GM20000 (cell line): Measurements from ENCODE around the gene GNB2.

Experiments used
- DNase-seq: peaks from one replicate; pipeline ENCODE4 v3.0.0; 2012; ENCODE audit warnings: low spot score
- TF ChIP-seq, protein P1 (sequence below): IDR thresholded peaks from 2 replicates; pipeline ENCODE4 v1.5.1; 2012; ENCODE audit warnings: mild to moderate bottlenecking, control low read depth; ENCODE audit errors: extremely low read depth, missing control alignments

GNB2 gene

DNA sequence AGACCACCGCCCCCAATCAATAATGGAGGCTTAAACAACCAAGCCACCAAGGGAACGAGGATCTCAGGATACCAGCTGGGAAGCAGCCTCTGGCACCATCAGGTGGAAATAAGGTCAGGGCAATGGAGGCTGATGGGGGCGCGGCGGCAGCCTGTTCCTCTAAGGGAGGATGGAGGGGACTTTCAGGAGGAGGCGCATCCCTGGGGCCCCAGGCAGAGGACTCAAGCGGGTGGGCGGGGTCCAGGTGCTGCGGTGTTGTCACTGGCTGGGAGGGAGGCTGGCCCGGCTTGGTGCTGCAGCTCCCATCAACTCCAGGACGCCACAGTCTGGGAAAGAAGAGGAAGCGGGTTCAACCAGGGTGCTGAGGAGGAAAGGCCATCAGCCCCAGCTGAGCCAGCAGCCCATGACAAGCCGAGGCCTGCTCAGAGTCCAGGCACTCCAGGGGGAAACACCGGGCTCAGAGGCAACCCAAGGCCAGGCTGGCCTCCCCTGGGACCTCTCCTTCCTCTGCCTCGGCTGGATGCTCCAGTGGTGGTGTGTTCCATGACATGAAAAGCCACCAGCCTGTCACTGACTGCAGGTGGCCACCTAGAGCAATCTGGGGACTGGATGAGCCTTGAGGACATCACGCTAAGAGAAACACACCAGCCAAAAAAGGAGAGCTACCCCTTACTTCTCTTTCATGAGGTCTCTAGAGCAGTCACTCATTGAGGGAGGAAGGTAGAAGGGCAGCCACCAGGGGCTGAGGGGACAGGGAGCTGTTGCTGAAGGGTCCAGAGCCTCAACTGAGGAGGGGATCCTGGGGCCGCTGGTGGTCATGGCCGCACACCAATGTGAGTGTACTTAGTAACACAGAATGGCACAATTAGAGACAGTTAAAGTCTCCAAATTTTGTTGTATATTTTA is 15.9 kb downstream of the GNB2 start:
- DNase-seq, result peak; percentile 32
- TF ChIP-seq, protein P1, sequence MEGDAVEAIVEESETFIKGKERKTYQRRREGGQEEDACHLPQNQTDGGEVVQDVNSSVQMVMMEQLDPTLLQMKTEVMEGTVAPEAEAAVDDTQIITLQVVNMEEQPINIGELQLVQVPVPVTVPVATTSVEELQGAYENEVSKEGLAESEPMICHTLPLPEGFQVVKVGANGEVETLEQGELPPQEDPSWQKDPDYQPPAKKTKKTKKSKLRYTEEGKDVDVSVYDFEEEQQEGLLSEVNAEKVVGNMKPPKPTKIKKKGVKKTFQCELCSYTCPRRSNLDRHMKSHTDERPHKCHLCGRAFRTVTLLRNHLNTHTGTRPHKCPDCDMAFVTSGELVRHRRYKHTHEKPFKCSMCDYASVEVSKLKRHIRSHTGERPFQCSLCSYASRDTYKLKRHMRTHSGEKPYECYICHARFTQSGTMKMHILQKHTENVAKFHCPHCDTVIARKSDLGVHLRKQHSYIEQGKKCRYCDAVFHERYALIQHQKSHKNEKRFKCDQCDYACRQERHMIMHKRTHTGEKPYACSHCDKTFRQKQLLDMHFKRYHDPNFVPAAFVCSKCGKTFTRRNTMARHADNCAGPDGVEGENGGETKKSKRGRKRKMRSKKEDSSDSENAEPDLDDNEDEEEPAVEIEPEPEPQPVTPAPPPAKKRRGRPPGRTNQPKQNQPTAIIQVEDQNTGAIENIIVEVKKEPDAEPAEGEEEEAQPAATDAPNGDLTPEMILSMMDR, result no peak

DNA sequence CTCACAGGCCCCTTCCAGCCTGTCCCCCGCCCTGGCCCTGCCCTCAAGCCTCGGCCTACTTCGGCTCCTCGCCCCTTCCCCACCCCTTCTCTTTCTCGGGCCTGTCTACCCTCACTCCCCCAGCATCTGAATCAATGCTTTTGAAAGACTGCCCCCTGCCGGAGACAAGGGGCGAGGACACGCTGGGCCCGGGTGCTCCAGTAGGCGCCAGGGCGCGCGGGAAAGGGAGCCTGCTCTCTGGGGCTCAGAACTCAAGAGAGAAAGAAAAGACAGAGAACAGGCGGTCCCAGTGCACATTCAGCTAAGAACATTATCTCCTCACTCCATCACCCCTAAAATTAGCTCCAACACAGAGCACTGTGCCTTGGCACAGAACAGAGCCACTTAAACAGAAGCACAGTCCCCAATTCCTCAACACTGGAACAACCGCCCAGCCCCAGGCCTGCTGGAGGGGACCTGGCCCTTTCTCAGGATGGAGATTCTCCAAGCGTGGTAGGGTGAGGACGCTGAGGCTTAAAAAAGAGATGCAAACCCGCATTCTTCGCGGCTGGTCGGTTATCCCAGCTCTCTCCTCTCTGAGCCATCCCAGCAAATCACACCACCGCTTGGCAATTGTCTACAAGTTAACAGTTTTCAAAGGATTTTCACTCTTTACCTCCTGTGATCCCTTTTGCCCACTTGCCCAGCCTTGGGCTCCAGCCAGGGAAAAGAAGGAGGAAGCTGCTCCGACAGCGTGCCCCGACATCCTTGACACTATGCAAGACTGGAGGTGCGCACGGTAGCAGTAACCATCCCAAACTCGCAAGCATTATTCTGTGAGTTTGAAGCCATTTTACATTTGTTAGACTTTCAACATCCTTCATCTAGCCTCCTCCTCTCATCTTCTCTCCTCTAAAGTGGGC is 18.4 kb downstream of the GNB2 start:
- TF ChIP-seq, protein P1, result peak; percentile 96
- DNase-seq, result peak; percentile 91

DNA sequence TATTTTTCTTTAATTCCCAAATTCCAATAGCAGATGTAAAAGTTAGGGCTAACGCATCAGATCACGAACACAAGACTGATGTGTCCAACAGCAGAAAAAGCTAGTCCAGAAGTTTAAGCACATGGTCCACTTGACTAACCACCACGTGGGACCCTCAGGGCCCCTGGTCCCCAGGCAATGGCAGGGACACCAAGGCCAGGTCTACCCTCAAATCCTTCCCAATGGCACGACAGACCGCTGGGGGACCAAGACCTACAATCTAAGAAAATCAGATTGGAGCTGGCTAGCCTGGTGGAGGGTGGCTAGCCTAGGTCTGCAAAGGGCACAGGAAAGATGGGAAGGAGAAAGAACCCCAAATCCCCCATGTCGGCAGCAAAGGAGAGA is 19.0 kb downstream of the GNB2 start:
- TF ChIP-seq, protein P1, result no peak
- no peak for DNase-seq

DNA sequence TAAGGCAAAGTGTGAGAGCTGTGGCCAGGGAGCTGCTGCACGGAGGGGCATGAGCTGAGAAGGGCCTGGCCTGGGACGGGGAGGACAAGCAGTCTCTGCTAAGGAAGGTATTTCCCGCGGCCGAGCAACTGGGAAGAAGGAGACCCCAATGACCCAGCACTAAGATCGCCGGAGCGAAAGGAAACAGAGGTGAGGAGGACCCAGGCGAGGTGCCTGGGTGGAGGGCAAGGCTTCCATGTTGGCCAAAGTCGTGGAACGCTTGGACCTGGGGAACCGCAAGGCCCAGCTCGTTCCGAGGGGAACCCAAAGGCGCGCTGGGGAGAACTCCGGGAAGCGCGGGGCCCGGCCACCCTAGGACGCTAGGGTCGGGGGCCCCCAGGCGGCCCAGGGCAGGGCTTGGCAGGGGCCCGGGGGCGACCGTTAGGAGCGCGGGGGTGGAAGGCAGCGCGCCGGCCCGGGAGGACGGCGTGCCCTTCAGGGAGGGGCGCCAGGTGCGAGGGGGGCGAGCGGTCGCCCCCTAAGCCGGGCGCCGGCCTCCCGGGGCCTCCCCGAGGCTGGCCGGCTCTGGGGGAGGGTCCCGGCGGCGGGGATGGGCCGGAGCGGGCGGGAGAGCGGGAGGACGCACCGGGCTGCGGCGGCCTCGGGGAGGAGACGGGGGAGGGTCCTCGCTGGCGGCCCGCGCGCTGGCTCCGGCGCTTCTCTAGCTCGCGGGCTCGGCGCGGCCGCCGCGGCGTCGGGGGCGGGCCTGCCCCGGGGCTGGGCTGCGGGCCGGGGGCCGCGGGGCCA is 20.0 kb downstream of the GNB2 start:
- DNase-seq, result peak; percentile 30
- TF ChIP-seq, protein P1, result no peak

DNA sequence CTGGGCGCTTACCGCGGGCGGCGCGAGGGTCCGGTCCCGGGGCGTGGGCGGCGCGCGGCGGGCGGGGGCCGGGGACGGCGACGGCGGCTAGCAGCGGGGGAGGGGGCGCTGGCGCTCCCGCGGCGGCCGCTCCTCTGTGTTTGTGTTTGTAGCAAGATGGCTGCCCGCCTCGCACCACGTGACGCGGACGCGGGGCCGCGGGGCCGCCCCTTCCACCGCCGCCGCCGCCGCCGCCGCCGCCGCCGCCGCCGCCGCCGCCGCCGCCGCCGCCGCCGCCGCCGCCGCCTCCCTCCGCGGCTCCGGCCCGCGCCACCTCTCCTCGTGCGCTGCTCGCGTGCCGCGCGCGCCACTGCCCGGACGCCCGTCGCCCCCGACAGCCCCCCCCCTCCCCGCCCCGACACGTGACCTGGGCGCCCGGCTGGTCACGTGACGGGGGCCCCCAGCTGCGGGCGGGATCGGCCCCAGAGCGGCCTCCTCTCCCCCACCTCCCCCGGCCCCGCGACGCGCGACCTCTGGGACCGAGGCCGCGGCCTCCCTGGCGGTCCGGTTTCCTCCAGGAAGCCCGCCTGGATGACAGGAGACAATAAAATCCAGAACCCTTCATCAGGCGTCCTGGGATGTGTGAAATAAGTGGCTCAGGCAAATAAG is 20.7 kb downstream of the GNB2 start, which contains the start of gene GIGYF1:
GIGYF1 (minus strand) TSS at position 153 of the 648 bp plus-strand sequence. CDS start 6,012 bp downstream, outside the sequence.
- TF ChIP-seq, protein P1, result no peak
- DNase-seq, result peak; percentile 93

DNA sequence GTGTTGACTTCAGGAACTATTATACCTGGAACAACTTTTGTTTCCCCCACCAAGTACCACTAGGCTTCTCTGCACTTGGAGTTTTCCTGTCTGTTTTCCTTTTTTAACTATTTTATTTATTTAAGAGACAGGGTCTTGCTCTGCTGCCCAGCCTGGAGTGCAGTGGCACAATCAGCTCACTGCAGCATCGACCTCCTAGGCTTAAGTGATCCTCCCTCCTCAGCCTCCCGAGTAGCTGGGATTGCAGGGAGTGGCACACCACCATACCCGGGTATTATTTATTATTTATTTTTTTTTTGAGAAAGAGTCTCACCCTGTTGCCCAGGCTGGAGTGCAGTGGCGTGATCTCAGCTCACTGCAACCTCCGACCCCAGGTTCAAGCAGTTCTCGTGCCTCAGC is 22.6 kb downstream of the GNB2 start:
- TF ChIP-seq, protein P1, result no peak
- no peak for DNase-seq
